B cell (primary cell): ENCODE measurements around the gene STIM1. TPM values are rescaled to one million over a fixed set of nuclear protein-coding genes. Genes with fewer than 3 reads are reported as not detected.

Experiments used
- ATAC-seq: fragments of 200-7000 bp; cut with Tn5 transposase; one replicate; pipeline ENCODE4 v1.10.0; 2021; ENCODE audit warnings: low read depth, mild to moderate bottlenecking, moderate number of reproducible peaks, moderate library complexity
- CTCF ChIA-PET: fragments of 350-600 bp; sonication (Branson Sonifier 250); formaldehyde crosslinking; loops from one replicate; lab custom pipeline; 2021; ENCODE audit warnings: antibody characterized with exemption, inconsistent platforms; lab: Charles Lee
- POLR2A ChIA-PET: fragments of 350-600 bp; sonication (Branson Sonifier 250); formaldehyde crosslinking; loops from one replicate; lab custom pipeline; 2021; ENCODE audit warnings: antibody characterized with exemption; lab: Charles Lee
- DNase-seq: peaks from one replicate; pipeline ENCODE4 v3.0.0; 2013
- H2AFZ ChIP-seq: 2 replicates; pipeline ENCODE4 v1.6.1; 2012; ENCODE audit warnings: mild to moderate bottlenecking, low read depth, low read length; ENCODE audit not compliant: insufficient read depth, poor library complexity, severe bottlenecking
- H3K27ac ChIP-seq, 2 donors: 1 replicate in 1 of 2; 2 replicates in 1 of 2; pipeline ENCODE4 v1.5.1; 2012 to 2013; ENCODE audit warnings: low read length in 2 of 2, mild to moderate bottlenecking in 2 of 2, moderate library complexity in 1 of 2
- H3K27me3 ChIP-seq, 4 experiments: fragments of 200-600 bp in 1 of 4; sonication (generic) in 1 of 4; replicated peaks in 1 of 4; 1 replicate in 2 of 4; 2 replicates in 2 of 4; pipeline versions ENCODE4 v1.6.1 to v1.7.0; 2013 to 2016; ENCODE audit warnings: low read length in 3 of 4, mild to moderate bottlenecking in 2 of 4, mixed read lengths in 1 of 4, moderate library complexity in 1 of 4; ENCODE audit not compliant: insufficient read depth in 4 of 4, control insufficient read depth in 3 of 4; ENCODE audit errors: control extremely low read depth in 1 of 4
- H3K36me3 ChIP-seq, 2 experiments: replicated peaks in 1 of 2; 1 replicate in 1 of 2; 2 replicates in 1 of 2; pipeline versions ENCODE4 v1.6.1 to v1.7.1; 2013; ENCODE audit warnings: low read length in 1 of 2; ENCODE audit not compliant: insufficient read depth in 2 of 2, control insufficient read depth in 1 of 2; ENCODE audit errors: control extremely low read depth in 1 of 2, extremely low read depth in 1 of 2
- H3K4me1 ChIP-seq, 2 donors: fragments of 200-600 bp in 1 of 2; sonication (generic) in 1 of 2; 1 replicate in 1 of 2; 2 replicates in 1 of 2; pipeline versions ENCODE4 v1.5.1 to v1.6.1; 2013 to 2017; ENCODE audit warnings: low read length in 2 of 2; ENCODE audit not compliant: control insufficient read depth in 2 of 2, insufficient read depth in 2 of 2
- H3K4me2 ChIP-seq: replicated peaks from 2 replicates; pipeline ENCODE3; 2012; ENCODE audit warnings: mild to moderate bottlenecking, low read depth, low read length; ENCODE audit not compliant: poor library complexity, severe bottlenecking
- H3K4me3 ChIP-seq, 5 experiments: fragments of 200-600 bp in 1 of 5; sonication (generic) in 1 of 5; 1 replicate in 3 of 5; 2 replicates in 2 of 5; pipeline versions ENCODE4 v1.5.1 to v1.7.0; 2011 to 2016; ENCODE audit warnings: low read length in 4 of 5, mild to moderate bottlenecking in 4 of 5, low read depth in 2 of 5, control low read depth in 1 of 5, moderate library complexity in 1 of 5; ENCODE audit not compliant: insufficient read depth in 1 of 5; ENCODE audit errors: control extremely low read depth in 1 of 5, extremely low read depth in 1 of 5
- H3K79me2 ChIP-seq: fragments of 200-600 bp; sonication (generic); one replicate; pipeline ENCODE4 v1.6.0; 2016; ENCODE audit warnings: low read length; ENCODE audit not compliant: control insufficient read depth, insufficient read depth
- H3K9ac ChIP-seq: fragments of 200-600 bp; sonication (generic); 2 replicates; pipeline ENCODE4 v1.6.1; 2017; ENCODE audit warnings: mild to moderate bottlenecking, low read length, moderate library complexity
- H3K9me3 ChIP-seq, 3 donors: one replicate each; pipeline versions ENCODE4 v1.6.1 to v1.7.1; 2013; ENCODE audit warnings: low read length in 2 of 3; ENCODE audit not compliant: control insufficient read depth in 2 of 3, insufficient read depth in 1 of 3; ENCODE audit errors: control extremely low read depth in 1 of 3
- H4K20me1 ChIP-seq: 2 replicates; pipeline ENCODE4 v1.6.0; 2012; ENCODE audit warnings: mild to moderate bottlenecking, low read length; ENCODE audit not compliant: insufficient read depth, control insufficient read depth, poor library complexity, severe bottlenecking
- H3K27ac Mint-ChIP-seq: one replicate; pipeline ENCODE4 v1.8.0; 2021; ENCODE audit warnings: mixed read lengths
- H3K27me3 Mint-ChIP-seq: one replicate; pipeline ENCODE4 v1.8.0; 2021; ENCODE audit warnings: mixed read lengths
- H3K4me1 Mint-ChIP-seq: one replicate; pipeline ENCODE4 v1.8.0; 2021; ENCODE audit warnings: mixed read lengths
- H3K4me3 Mint-ChIP-seq: one replicate; pipeline ENCODE4 v1.8.0; 2021; ENCODE audit warnings: mixed read lengths
- H3K9me3 Mint-ChIP-seq: one replicate; pipeline ENCODE4 v1.8.0; 2022; ENCODE audit warnings: mixed read lengths; ENCODE audit not compliant: insufficient read depth
- CTCF ChIP-seq: fragments of 200-600 bp; IDR thresholded peaks from one replicate; pipeline ENCODE4 v1.8.0; 2022; ENCODE audit warnings: antibody characterized with exemption, mild to moderate bottlenecking
- EZH2 ChIP-seq: IDR thresholded peaks from 2 replicates; pipeline ENCODE4 v1.6.1; 2012; ENCODE audit warnings: borderline replicate concordance, low read depth, mild to moderate bottlenecking, moderate library complexity, low read length; ENCODE audit not compliant: insufficient read depth, poor library complexity, severe bottlenecking
- WGBS: methylation state at CpG from one replicate; pipeline ENCODE4 v1.1.5; 2013; ENCODE audit warnings: missing lambda C conversion rate; ENCODE audit not compliant: insufficient coverage; 5-methylcytosine and 5-hydroxymethylcytosine counted together
- intact Hi-C: fragments of 100-400 bp; cut with micrococcal nuclease; formaldehyde crosslinking; loops from one replicate; pipeline ENCODE4 v1.10.0; 2022
- polyA plus RNA-seq: library from polyadenylated mRNA; depleted of rRNA; stranded (reverse); fragments of >200 nt; gene quantifications from 2 replicates; pipeline ENCODE4 v1.2.3, GENCODE V29; 2012
- total RNA-seq, 2 donors: library from RNA; stranded (reverse); fragments of 120-200 nt in 1 of 2; gene quantifications; 1 replicate in 1 of 2; 2 replicates in 1 of 2; pipeline versions ENCODE4 v1.2.3 to v1.2.4, GENCODE V29; 2013 to 2022

The STIM1 gene
- total and polyA plus RNA-seq, 2 donors (not counting 1 experiment from before 2014, with no cell fraction given) = 59.4 to 76.7 TPM

GRCh38 chr11:3959015-3959902 is 103.8 kb downstream of the STIM1 start:
- no peak overlapping the region for H3K4me3 ChIP-seq
- WGBS = 86% methylated on average over 1 of the region's 5 CpGs
- Mint-ChIP-seq H3K27me3 (no peaks in the 10 kb centered on the region), H3K4me1 (peaks cover 53% of the 10 kb centered on the region), H3K4me3 (no peak overlapping the region), H3K9me3 (no peaks in the 10 kb centered on the region), H3K27ac (no peak overlapping the region)
- peak; percentile 31 for DNase-seq
- H3K4me2 ChIP-seq = no peak overlapping the region
- no peak overlapping the region for H3K9ac ChIP-seq
- ChIA-PET POLR2A (interaction anchor here (1.4 kb wide), 1 partner anchor 105 kb away, joined by 7 read pairs; no protein-coding TSS in a partner anchor), CTCF (interaction anchor here (0.8 to 4.8 kb wide), 10 partner anchors 9 to 118 kb away, joined by 3 to 46 read pairs (median 6); partner anchors contain the start of genes RHOG and STIM1)
- H4K20me1 ChIP-seq = peaks cover 64% of the 10 kb centered on the region
- no peak overlapping the region for H2AFZ ChIP-seq
- H3K4me1 ChIP-seq = peaks cover 13% of the 10 kb centered on the region in 2 donors
- peaks cover 0 to 2% of the 10 kb centered on the region in 2 experiments for H3K36me3 ChIP-seq
- intact Hi-C loops = no loop called here
- no peaks in the 10 kb centered on the region for H3K9me3 ChIP-seq
- H3K27ac ChIP-seq = no peak overlapping the region
- peaks cover 94% of the 10 kb centered on the region for H3K79me2 ChIP-seq
- H3K27me3 ChIP-seq = no peaks in the 10 kb centered on the region
- ATAC-seq = no peak
- TF ChIP-seq CTCF = peak; percentile 14
- no peak for TF ChIP-seq EZH2

GRCh38 chr11:3959903-3960265 is 104.4 kb downstream of the STIM1 start:
- peaks cover 47% of the 10 kb centered on the region for H3K4me1 Mint-ChIP-seq
- H3K27ac Mint-ChIP-seq = no peak overlapping the region
- H2AFZ ChIP-seq = no peak overlapping the region
- H3K9ac ChIP-seq = no peak overlapping the region
- TF ChIP-seq CTCF (no peak), EZH2 (no peak)
- peaks cover 68% of the 10 kb centered on the region for H4K20me1 ChIP-seq
- no peak for ATAC-seq
- no peaks in the 10 kb centered on the region for H3K9me3 Mint-ChIP-seq
- no peak overlapping the region for H3K27ac ChIP-seq
- no peak overlapping the region for H3K4me3 ChIP-seq
- no peak overlapping the region for H3K4me3 Mint-ChIP-seq
- peaks cover 11 to 12% of the 10 kb centered on the region in 2 donors for H3K4me1 ChIP-seq
- ChIA-PET POLR2A (no interaction called here), CTCF (interaction anchor here (0.8 to 4.8 kb wide), 7 partner anchors 9 to 113 kb away, joined by 3 to 46 read pairs (median 9); partner anchors contain the start of gene STIM1)
- peaks cover 0 to under 1% of the 10 kb centered on the region in 2 experiments for H3K36me3 ChIP-seq
- no peaks in the 10 kb centered on the region for H3K9me3 ChIP-seq
- H3K27me3 Mint-ChIP-seq = no peaks in the 10 kb centered on the region
- H3K79me2 ChIP-seq = peaks cover 94% of the 10 kb centered on the region
- no peak overlapping the region for H3K4me2 ChIP-seq
- H3K27me3 ChIP-seq = no peaks in the 10 kb centered on the region
- DNase-seq = no peak
- intact Hi-C loops = no loop called here
